Measurements from ENCODE around the gene GPATCH2L.

GPATCH2L gene

GRCh38 chr14:76252471-76252870 is 100.7 kb downstream of the GPATCH2L start (continued):
- TF ChIP-seq ZNF146 (tag by site-specific recombination; IDR thresholded peaks at IDR 0.05) (no peak), ZNF155 (tag by site-specific recombination; IDR thresholded peaks at IDR 0.05) (no peak)

GRCh38 chr14:76253111-76253510 is 101.4 kb downstream of the GPATCH2L start:
- ChIA-PET POLR2A (no interaction called here), CTCF (no interaction called here)
- no peak overlapping the region for H3K27ac ChIP-seq (ENCODE audit: extremely low read depth, low read depth, low read length)
- H3K4me1 ChIP-seq (ENCODE audit: control insufficient read depth, insufficient read depth, low read length): no peaks in the 10 kb centered on the region
- no peak for TF ChIP-seq ZNF658 (tag by site-specific recombination; IDR thresholded peaks at IDR 0.05)
- TF ChIP-seq PRDM6 (tag by site-specific recombination; IDR thresholded peaks at IDR 0.05): no peak
- no peak for TF ChIP-seq ZNF624 (tag by site-specific recombination; IDR thresholded peaks at IDR 0.05)
- no peak for TF ChIP-seq HOXA7 (CRISPR knock-in tag; IDR thresholded peaks at IDR 0.05; ENCODE audit: borderline replicate concordance)
- no peak for TF ChIP-seq ZBTB49 (tag by site-specific recombination; IDR thresholded peaks at IDR 0.05; ENCODE audit: low read depth)
- TF ChIP-seq PATZ1 (tag by site-specific recombination; IDR thresholded peaks at IDR 0.05): no peak
- H3K9me3 ChIP-seq (ENCODE audit: control insufficient read depth, insufficient read depth, low read depth, low read length): no peaks in the 10 kb centered on the region
- H3K36me3 ChIP-seq (ENCODE audit: control insufficient read depth in 2 of 2, insufficient read depth in 1 of 2, low read length in 2 of 2): no peaks in the 10 kb centered on the region
- H3K4me3 ChIP-seq (ENCODE audit: low read depth, low read length): no peak overlapping the region

- Histone ChIP-seq H3K9me3 (ENCODE audit: control insufficient read depth, insufficient read depth, low read depth, low read length) (no peaks in the 10 kb centered on the region), H3K4me3 (ENCODE audit: low read depth, low read length) (no peak overlapping the region), H3K36me3 (ENCODE audit: control insufficient read depth in 2 of 2, insufficient read depth in 1 of 2, low read length in 2 of 2) (no peaks in the 10 kb centered on the region), H3K4me1 (ENCODE audit: control insufficient read depth, insufficient read depth, low read length) (no peaks in the 10 kb centered on the region), H3K27ac (ENCODE audit: extremely low read depth, low read depth, low read length) (no peak overlapping the region)
- ChIA-PET POLR2A (no interaction called here), CTCF (no interaction called here)
- TF ChIP-seq ZBTB20 (tag by site-specific recombination; IDR thresholded peaks at IDR 0.05) (no peak), ZNF335 (tag by site-specific recombination; conservative IDR thresholded peaks at IDR 0.05) (no peak), ZIC2 (tag by site-specific recombination; IDR thresholded peaks at IDR 0.05) (no peak), ZNF157 (tag by site-specific recombination; IDR thresholded peaks at IDR 0.05) (no peak), ZSCAN5A (tag by site-specific recombination; IDR thresholded peaks at IDR 0.05) (no peak), HOXA7 (CRISPR knock-in tag; IDR thresholded peaks at IDR 0.05; ENCODE audit: borderline replicate concordance) (no peak)
Measured at GRCh38 chr14:76256545-76256944, 104.8 kb downstream of the GPATCH2L start.
